WTC11 (cell line): ENCODE results near the gene MAN1A2. TPM values are rescaled to one million over a fixed set of nuclear protein-coding genes. Genes with fewer than 3 reads are reported as not detected.
A peak's percentile ranks its signal among the peaks of the same experiment; 100 is the strongest.

Experiments
- ATAC-seq: fragments of 200-7000 bp; cut with Tn5 transposase; 2 replicates; pipeline ENCODE4 v1.10.0; 2021; ENCODE audit warnings: mild to moderate bottlenecking, moderate library complexity
- CTCF ChIA-PET: fragments of 300-600 bp; sonication (Branson Sonifier 250); formaldehyde crosslinking; loops from one replicate; lab custom pipeline; 2021; ENCODE audit warnings: antibody characterized with exemption; lab: Charles Lee
- POLR2A ChIA-PET: fragments of 350-600 bp; sonication (Branson Sonifier 250); formaldehyde crosslinking; loops from one replicate; lab custom pipeline; 2021; ENCODE audit warnings: antibody characterized with exemption; lab: Charles Lee
- DNase-seq: peaks from one replicate; pipeline ENCODE4 v3.0.0; 2021; ENCODE audit warnings: low spot score
- H3K27ac Mint-ChIP-seq: 2 replicates; pipeline ENCODE4 v1.8.0; 2021; ENCODE audit warnings: mixed read lengths
- H3K27me3 Mint-ChIP-seq: 2 replicates; pipeline ENCODE4 v1.8.0; 2021; ENCODE audit warnings: low read depth, mild to moderate bottlenecking, moderate library complexity, mixed read lengths
- H3K36me3 Mint-ChIP-seq: 2 replicates; pipeline ENCODE4 v1.8.0; 2021; ENCODE audit warnings: mixed read lengths
- H3K4me1 Mint-ChIP-seq: 2 replicates; pipeline ENCODE4 v1.8.0; 2022; ENCODE audit warnings: mixed read lengths
- H3K4me3 Mint-ChIP-seq: 2 replicates; pipeline ENCODE4 v1.8.0; 2021; ENCODE audit warnings: mild to moderate bottlenecking, moderate library complexity, mixed read lengths
- H3K9me3 Mint-ChIP-seq: 2 replicates; pipeline ENCODE4 v1.8.0; 2021; ENCODE audit warnings: mixed read lengths
- AFF4 ChIP-seq: sonication (generic); formaldehyde crosslinking; IDR thresholded peaks from 2 replicates; pipeline ENCODE4 v1.8.1; 2023; ENCODE audit warnings: mild to moderate bottlenecking, missing genetic modification reagents, borderline replicate concordance
- ARID4B ChIP-seq: sonication (generic); formaldehyde crosslinking; IDR thresholded peaks from 2 replicates; pipeline ENCODE4 v1.8.0; 2023; ENCODE audit warnings: missing genetic modification reagents, mild to moderate bottlenecking, borderline replicate concordance
- ATF1 ChIP-seq: sonication (generic); formaldehyde crosslinking; IDR thresholded peaks from 2 replicates; pipeline ENCODE4 v1.8.1; 2023; ENCODE audit warnings: mild to moderate bottlenecking, moderate library complexity, missing genetic modification reagents
- CREM ChIP-seq: sonication (generic); formaldehyde crosslinking; IDR thresholded peaks from 2 replicates; pipeline ENCODE4 v1.8.1; 2022; ENCODE audit warnings: mild to moderate bottlenecking, missing genetic modification reagents, moderate library complexity
- E2F4 ChIP-seq: sonication (generic); formaldehyde crosslinking; IDR thresholded peaks from 2 replicates; pipeline ENCODE4 v1.8.1; 2022; ENCODE audit warnings: low read depth, mild to moderate bottlenecking, moderate library complexity, missing genetic modification reagents, borderline replicate concordance
- FOXP1 ChIP-seq: sonication (generic); formaldehyde crosslinking; IDR thresholded peaks from 2 replicates; pipeline ENCODE4 v1.8.0; 2022; ENCODE audit warnings: missing genetic modification reagents, mild to moderate bottlenecking, moderate library complexity, borderline replicate concordance
- FOXP4 ChIP-seq: sonication (generic); formaldehyde crosslinking; IDR thresholded peaks from 2 replicates; pipeline ENCODE4 v1.8.0; 2022; ENCODE audit warnings: mild to moderate bottlenecking, missing genetic modification reagents
- IRF1 ChIP-seq: sonication (generic); formaldehyde crosslinking; IDR thresholded peaks from 2 replicates; pipeline ENCODE4 v1.8.0; 2023; ENCODE audit warnings: missing genetic modification reagents
- KAT7 ChIP-seq: sonication (generic); formaldehyde crosslinking; IDR thresholded peaks from 2 replicates; pipeline ENCODE4 v1.8.1; 2023; ENCODE audit warnings: missing genetic modification reagents, mild to moderate bottlenecking, borderline replicate concordance
- MYBL2 ChIP-seq: sonication (generic); formaldehyde crosslinking; IDR thresholded peaks from 2 replicates; pipeline ENCODE4 v1.8.1; 2023; ENCODE audit warnings: mild to moderate bottlenecking, moderate library complexity, missing genetic modification reagents
- NFYB ChIP-seq: sonication (generic); formaldehyde crosslinking; conservative IDR thresholded peaks from 2 replicates; pipeline ENCODE4 v1.8.0; 2022; ENCODE audit warnings: low read depth, missing genetic modification reagents
- NR1H2 ChIP-seq: sonication (generic); formaldehyde crosslinking; IDR thresholded peaks from 2 replicates; pipeline ENCODE4 v1.9.0; 2021; ENCODE audit warnings: mild to moderate bottlenecking, moderate library complexity, missing genetic modification reagents
- RORB ChIP-seq: fragments of 250-450 bp; sonication (Bioruptor Pico); IDR thresholded peaks from 2 replicates; pipeline ENCODE4 v1.9.0; 2021; ENCODE audit warnings: mild to moderate bottlenecking
- TEAD1 ChIP-seq: sonication (generic); formaldehyde crosslinking; IDR thresholded peaks from 2 replicates; pipeline ENCODE4 v1.8.0; 2022; ENCODE audit warnings: mild to moderate bottlenecking, missing genetic modification reagents
- USF2 ChIP-seq: sonication (generic); formaldehyde crosslinking; IDR thresholded peaks from 2 replicates; pipeline ENCODE4 v1.8.1; 2023; ENCODE audit warnings: mild to moderate bottlenecking, missing genetic modification reagents, moderate library complexity
- ZBTB21 ChIP-seq: sonication (generic); formaldehyde crosslinking; IDR thresholded peaks from 2 replicates; pipeline ENCODE4 v1.8.1; 2023; ENCODE audit warnings: mild to moderate bottlenecking, missing genetic modification reagents, borderline replicate concordance
- ZBTB43 ChIP-seq: sonication (generic); formaldehyde crosslinking; IDR thresholded peaks from 2 replicates; pipeline ENCODE4 v1.8.1; 2023; ENCODE audit warnings: mild to moderate bottlenecking, missing genetic modification reagents
- ZNF263 ChIP-seq: sonication (generic); formaldehyde crosslinking; IDR thresholded peaks from 2 replicates; pipeline ENCODE4 v1.8.1; 2022; ENCODE audit warnings: low read depth, mild to moderate bottlenecking, moderate library complexity, missing genetic modification reagents
- ZNF317 ChIP-seq: sonication (generic); formaldehyde crosslinking; IDR thresholded peaks from 2 replicates; pipeline ENCODE4 v1.8.1; 2023; ENCODE audit warnings: low read depth, mild to moderate bottlenecking, moderate library complexity, missing genetic modification reagents, borderline replicate concordance
- ZNF423 ChIP-seq: fragments of 250-450 bp; sonication (Bioruptor Pico); IDR thresholded peaks from 2 replicates; pipeline ENCODE4 v2.1.2; 2022; ENCODE audit warnings: mild to moderate bottlenecking, moderate library complexity
- ZNF671 ChIP-seq: fragments of 250-450 bp; sonication (Bioruptor Pico); IDR thresholded peaks from 2 replicates; pipeline ENCODE4 v1.8.0; 2021; ENCODE audit warnings: mild to moderate bottlenecking
- total RNA-seq: library from RNA; stranded (reverse); gene quantifications from 3 replicates; pipeline ENCODE4 v1.2.3, GENCODE V29; 2021

MAN1A2 gene
- total RNA-seq, 1 experiment from 2014 or later, result 16.0 TPM

- Mint-ChIP-seq H3K4me3 (peak overlapping the region; percentile 91), H3K36me3 (no peaks in the 10 kb centered on the region), H3K27me3 (0 out of 2 replicates have a peak, but pooled peaks cover 5% of the 10 kb centered on the region), H3K27ac (peak overlapping the region; percentile 88), H3K4me1 (peaks cover 41% of the 10 kb centered on the region), H3K9me3 (no peaks in the 10 kb centered on the region)
- ChIA-PET CTCF (no interaction called here), POLR2A (interaction anchor here (0.8 kb wide), 1 partner anchor 8 kb away, joined by 3 read pairs; no protein-coding TSS in a partner anchor)
- peak; percentile 55 for ATAC-seq
- DNase-seq, result peak; percentile 71
- TF ChIP-seq FOXP1 (CRISPR knock-in tag) (peak; percentile 90), USF2 (no peak), ZNF671 (no peak), E2F4 (peak; percentile 86), ZNF263 (CRISPR knock-in tag) (no peak), FOXP4 (CRISPR knock-in tag) (peak; percentile 28; the same call in 1 of the 2 replicates), ZBTB21 (CRISPR knock-in tag) (no peak), AFF4 (no peak), ATF1 (CRISPR knock-in tag) (no peak), MYBL2 (no peak), IRF1 (CRISPR knock-in tag) (no peak), ZNF423 (CRISPR knock-in tag) (no peak), ZNF317 (no peak), CREM (CRISPR knock-in tag) (peak; percentile 45; the same call in 1 of the 2 replicates), NR1H2 (no peak), RORB (CRISPR knock-in tag) (no peak), ZBTB43 (CRISPR knock-in tag) (peak; percentile 72; the same call in 1 of the 2 replicates), TEAD1 (CRISPR knock-in tag) (peak; percentile 56; the same call in 1 of the 2 replicates), ARID4B (no peak), KAT7 (CRISPR knock-in tag) (peak; percentile 94; the same call in 1 of the 2 replicates), NFYB (CRISPR knock-in tag) (0 out of 2 replicates have a peak, but pooled peaks have one; percentile 10)
These were observed 838 bp upstream of the MAN1A2 start for GRCh38 chr1:117366177-117367045.
